ENCODE results near the gene MORF4L1. TPM values are rescaled to one million over a fixed set of nuclear protein-coding genes. Genes with fewer than 3 reads are reported as not detected.
"Not testable (repeated sequence)": the region's sequence is repeated elsewhere in the genome, so short reads cannot be mapped to it uniquely, and the experiment has no call there.

Gene MORF4L1
- total and polyA plus RNA-seq, 10 of the 15 experiments (the other 5 are each of a cell fraction or from before 2014, with no cell fraction given): 113 to 636 (median 229) TPM

GRCh38 chr15:78895471-78895870 lies 22.8 kb downstream of the MORF4L1 start (continued):
- TF ChIP-seq ZBED1 (IDR thresholded peaks at IDR 0.05; ENCODE audit: borderline replicate concordance) (no peak), CREB1 (IDR thresholded peaks at IDR 0.05; ENCODE audit: low read depth) (no peak), CEBPB (IDR thresholded peaks at IDR 0.05; ENCODE audit: borderline replicate concordance in 1 of 2, low read depth in 2 of 2, low read length in 2 of 2) (no peak), RFX5 (IDR thresholded peaks at IDR 0.05; ENCODE audit: low read depth, low read length) (no peak), EGR1 (IDR thresholded peaks at IDR 0.05; ENCODE audit: borderline replicate concordance in 1 of 2, low read depth in 2 of 2, low read length in 2 of 2) (no peak), ZNF217 (IDR thresholded peaks at IDR 0.05) (no peak), TBL1XR1 (IDR thresholded peaks at IDR 0.05; ENCODE audit: low read depth, low read length) (no peak), BACH1 (IDR thresholded peaks at IDR 0.05; ENCODE audit: borderline replicate concordance) (no peak), MEF2A (IDR thresholded peaks at IDR 0.05; ENCODE audit: insufficient read depth, low read depth, low read length) (no peak), PAX5 (IDR thresholded peaks at IDR 0.05; ENCODE audit: borderline replicate concordance, low read depth, low read length) (no peak)

GRCh38 chr15:78898540-78898939 lies 25.9 kb downstream of the MORF4L1 start:
- no peaks in the 10 kb centered on the region for H3K27me3 ChIP-seq (replicated peaks in 1 of 2; ENCODE audit: control insufficient read depth in 2 of 2, insufficient read depth in 2 of 2, low read length in 1 of 2)
- H3K4me2 ChIP-seq (ENCODE audit: control insufficient read depth, insufficient read depth): no peak overlapping the region
- H2AFZ ChIP-seq (ENCODE audit: control insufficient read depth, low read depth, low read length): no peak overlapping the region
- intact Hi-C loops (cut with micrococcal nuclease; ENCODE audit: unreplicated experiment): no loop called here
- RAD21 ChIA-PET (ENCODE audit: unreplicated experiment): no interaction called here
- ATAC-seq: no peak
- SMC1A ChIA-PET (ENCODE audit: uncharacterized antibody, unreplicated experiment): interaction anchor here (1.5 to 1.7 kb wide), 2 partner anchors 13 to 42 kb away, joined by 3 to 7 read pairs; no protein-coding TSS in a partner anchor
- peaks cover 8 to 32% of the 10 kb centered on the region in 2 experiments for H3K36me3 ChIP-seq (ENCODE audit: control insufficient read depth in 2 of 2, insufficient read depth in 2 of 2, low read length in 1 of 2)
- DNase-seq (ENCODE audit: low read depth, low spot score): no peak
- H4K20me1 ChIP-seq (ENCODE audit: control insufficient read depth, insufficient read depth): no peaks in the 10 kb centered on the region
- no peak overlapping the region for H3K27ac ChIP-seq (ENCODE audit: control insufficient read depth, insufficient read depth)
- no TSS peak for BruUV-seq (replicated peaks)
- 81% methylated on average over 4 of the region's 4 CpGs for WGBS (ENCODE audit: insufficient coverage, insufficient replicate concordance, low lambda C conversion rate, missing lambda C conversion rate)
- no peak for FAIRE-seq
- peak; percentile 59; the same call in 1 of the 2 replicates for TF ChIP-seq POLR2AphosphoS5 (IDR thresholded peaks at IDR 0.05; ENCODE audit: low read length)
- TF ChIP-seq WRNIP1 (IDR thresholded peaks at IDR 0.05; ENCODE audit: borderline replicate concordance, low read depth, low read length): no peak
- no peak overlapping the region for H3K4me3 ChIP-seq
- no peak overlapping the region for H3K9ac ChIP-seq (ENCODE audit: control insufficient read depth, insufficient read depth, low read length)
- CTCF ChIA-PET: interaction anchor here (3.0 kb wide), 1 partner anchor 10 kb away, joined by 12 read pairs; no protein-coding TSS in a partner anchor
- in situ Hi-C loops (cut with MboI): no loop called here
- no peaks in the 10 kb centered on the region for H3K4me1 ChIP-seq (ENCODE audit: control insufficient read depth, insufficient read depth, low read length)
- POLR2A ChIA-PET: interaction anchor here (0.7 kb wide), 1 partner anchor 19 kb away, joined by 3 read pairs; no protein-coding TSS in a partner anchor
- peaks cover 3% of the 10 kb centered on the region for H3K79me2 ChIP-seq (ENCODE audit: control insufficient read depth, insufficient read depth, low read length)
- no peaks in the 10 kb centered on the region for H3K9me3 ChIP-seq (replicated peaks; ENCODE audit: control insufficient read depth, insufficient read depth, low read length)

- H3K36me3 ChIP-seq (ENCODE audit: control insufficient read depth in 2 of 2, insufficient read depth in 2 of 2, low read length in 1 of 2): peaks cover 4 to 35% of the 10 kb centered on the region in 2 experiments
- ChIA-PET POLR2A (interaction anchor here (1.1 to 1.4 kb wide), 2 partner anchors 18 to 410 kb away, joined by 3 read pairs; partner anchors contain the start of gene TMED3), SMC1A (ENCODE audit: uncharacterized antibody, unreplicated experiment) (interaction anchor here (1.4 to 1.5 kb wide), 2 partner anchors 19 to 20 kb away, joined by 3 read pairs; no protein-coding TSS in a partner anchor), CTCF (interaction anchor here (0.8 to 3.0 kb wide), 3 partner anchors 8 to 20 kb away, joined by 4 to 12 read pairs (median 4); no protein-coding TSS in a partner anchor), RAD21 (ENCODE audit: unreplicated experiment) (interaction anchor here (0.5 kb wide), 1 partner anchor 875 kb away, joined by 4 read pairs; no protein-coding TSS in a partner anchor)
- H3K4me3 ChIP-seq; H3K9ac ChIP-seq (ENCODE audit: control insufficient read depth, insufficient read depth, low read length); H3K27ac ChIP-seq (ENCODE audit: control insufficient read depth, insufficient read depth); FAIRE-seq; ATAC-seq; H4K20me1 ChIP-seq (ENCODE audit: control insufficient read depth, insufficient read depth); in situ Hi-C loops (cut with MboI); DNase-seq (ENCODE audit: low read depth, low spot score); H3K9me3 ChIP-seq (replicated peaks; ENCODE audit: control insufficient read depth, insufficient read depth, low read length); H3K4me2 ChIP-seq (ENCODE audit: control insufficient read depth, insufficient read depth); BruUV-seq (replicated peaks); intact Hi-C loops (cut with micrococcal nuclease; ENCODE audit: unreplicated experiment); H3K79me2 ChIP-seq (ENCODE audit: control insufficient read depth, insufficient read depth, low read length); H2AFZ ChIP-seq (ENCODE audit: control insufficient read depth, low read depth, low read length); H3K27me3 ChIP-seq (replicated peaks in 1 of 2; ENCODE audit: control insufficient read depth in 2 of 2, insufficient read depth in 2 of 2, low read length in 1 of 2); H3K4me1 ChIP-seq (ENCODE audit: control insufficient read depth, insufficient read depth, low read length): not testable (repeated sequence)
- WGBS (ENCODE audit: insufficient coverage, insufficient replicate concordance, low lambda C conversion rate, missing lambda C conversion rate): 92% methylated on average over 14 of the region's 14 CpGs
Measured at GRCh38 chr15:78900819-78901533, 28.3 kb downstream of the MORF4L1 start.

Measured in GM12878 (cell line).